A549 (cell line): ENCODE results near the gene FSTL4.

Source experiments
- EP300 ChIP-seq, 2 experiments: fragments of >200 bp; sonication (Bioruptor Twin); formaldehyde crosslinking; IDR thresholded peaks; 2 replicates in 1 of 2; 3 replicates in 1 of 2; pipeline ENCODE4 v1.6.1; 2016 to 2017
- HOXA7 ChIP-seq: fragments of 250-450 bp; sonication (Bioruptor Pico); IDR thresholded peaks from 2 replicates; pipeline ENCODE4 v1.5.0; 2020; ENCODE audit warnings: mild to moderate bottlenecking, moderate library complexity
- POLR2A ChIP-seq: IDR thresholded peaks from 2 replicates; pipeline ENCODE4 v1.6.1; 2012; ENCODE audit warnings: mild to moderate bottlenecking, low read length
- TF ChIP-seq, protein P1 (sequence below): fragments of 200-600 bp; sonication (generic); IDR thresholded peaks from 2 replicates; pipeline ENCODE4 v1.6.1; 2016; ENCODE audit warnings: antibody characterized with exemption, mild to moderate bottlenecking, moderate library complexity

DNA sequence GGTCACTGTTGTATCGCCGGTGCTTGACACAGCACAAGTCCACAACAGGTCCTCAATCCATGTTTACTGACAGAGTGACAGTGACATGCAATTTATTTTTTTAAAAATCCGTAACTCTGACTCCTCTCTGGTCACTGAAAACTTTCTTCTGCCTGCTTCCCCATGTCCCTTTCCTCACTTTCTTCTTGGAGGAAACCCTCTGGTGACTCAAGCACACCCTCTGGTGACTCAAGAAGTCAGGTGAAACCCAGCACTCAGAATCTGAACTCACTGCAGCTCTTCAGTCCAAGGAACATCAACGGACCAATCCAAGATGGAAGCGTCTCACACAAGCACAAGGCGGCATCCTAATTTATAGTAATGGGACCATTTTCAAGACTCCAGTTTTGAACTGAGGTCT, 245.9 kb downstream of the FSTL4 start:
- TF ChIP-seq HOXA7 (CRISPR knock-in tag) (no peak), POLR2A (no peak), EP300 (IDR thresholded peaks at IDR 0.05) (no peak)
- TF ChIP-seq, protein P1, sequence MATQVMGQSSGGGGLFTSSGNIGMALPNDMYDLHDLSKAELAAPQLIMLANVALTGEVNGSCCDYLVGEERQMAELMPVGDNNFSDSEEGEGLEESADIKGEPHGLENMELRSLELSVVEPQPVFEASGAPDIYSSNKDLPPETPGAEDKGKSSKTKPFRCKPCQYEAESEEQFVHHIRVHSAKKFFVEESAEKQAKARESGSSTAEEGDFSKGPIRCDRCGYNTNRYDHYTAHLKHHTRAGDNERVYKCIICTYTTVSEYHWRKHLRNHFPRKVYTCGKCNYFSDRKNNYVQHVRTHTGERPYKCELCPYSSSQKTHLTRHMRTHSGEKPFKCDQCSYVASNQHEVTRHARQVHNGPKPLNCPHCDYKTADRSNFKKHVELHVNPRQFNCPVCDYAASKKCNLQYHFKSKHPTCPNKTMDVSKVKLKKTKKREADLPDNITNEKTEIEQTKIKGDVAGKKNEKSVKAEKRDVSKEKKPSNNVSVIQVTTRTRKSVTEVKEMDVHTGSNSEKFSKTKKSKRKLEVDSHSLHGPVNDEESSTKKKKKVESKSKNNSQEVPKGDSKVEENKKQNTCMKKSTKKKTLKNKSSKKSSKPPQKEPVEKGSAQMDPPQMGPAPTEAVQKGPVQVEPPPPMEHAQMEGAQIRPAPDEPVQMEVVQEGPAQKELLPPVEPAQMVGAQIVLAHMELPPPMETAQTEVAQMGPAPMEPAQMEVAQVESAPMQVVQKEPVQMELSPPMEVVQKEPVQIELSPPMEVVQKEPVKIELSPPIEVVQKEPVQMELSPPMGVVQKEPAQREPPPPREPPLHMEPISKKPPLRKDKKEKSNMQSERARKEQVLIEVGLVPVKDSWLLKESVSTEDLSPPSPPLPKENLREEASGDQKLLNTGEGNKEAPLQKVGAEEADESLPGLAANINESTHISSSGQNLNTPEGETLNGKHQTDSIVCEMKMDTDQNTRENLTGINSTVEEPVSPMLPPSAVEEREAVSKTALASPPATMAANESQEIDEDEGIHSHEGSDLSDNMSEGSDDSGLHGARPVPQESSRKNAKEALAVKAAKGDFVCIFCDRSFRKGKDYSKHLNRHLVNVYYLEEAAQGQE, result no peak
